Measurements from ENCODE around the gene MLN. TPM values are rescaled to one million over a fixed set of nuclear protein-coding genes. Genes with fewer than 3 reads are reported as not detected.

MLN gene
- total and polyA plus RNA-seq, 2 experiments from 2014 or later, result 0.86 to 2.3 TPM

DNA sequence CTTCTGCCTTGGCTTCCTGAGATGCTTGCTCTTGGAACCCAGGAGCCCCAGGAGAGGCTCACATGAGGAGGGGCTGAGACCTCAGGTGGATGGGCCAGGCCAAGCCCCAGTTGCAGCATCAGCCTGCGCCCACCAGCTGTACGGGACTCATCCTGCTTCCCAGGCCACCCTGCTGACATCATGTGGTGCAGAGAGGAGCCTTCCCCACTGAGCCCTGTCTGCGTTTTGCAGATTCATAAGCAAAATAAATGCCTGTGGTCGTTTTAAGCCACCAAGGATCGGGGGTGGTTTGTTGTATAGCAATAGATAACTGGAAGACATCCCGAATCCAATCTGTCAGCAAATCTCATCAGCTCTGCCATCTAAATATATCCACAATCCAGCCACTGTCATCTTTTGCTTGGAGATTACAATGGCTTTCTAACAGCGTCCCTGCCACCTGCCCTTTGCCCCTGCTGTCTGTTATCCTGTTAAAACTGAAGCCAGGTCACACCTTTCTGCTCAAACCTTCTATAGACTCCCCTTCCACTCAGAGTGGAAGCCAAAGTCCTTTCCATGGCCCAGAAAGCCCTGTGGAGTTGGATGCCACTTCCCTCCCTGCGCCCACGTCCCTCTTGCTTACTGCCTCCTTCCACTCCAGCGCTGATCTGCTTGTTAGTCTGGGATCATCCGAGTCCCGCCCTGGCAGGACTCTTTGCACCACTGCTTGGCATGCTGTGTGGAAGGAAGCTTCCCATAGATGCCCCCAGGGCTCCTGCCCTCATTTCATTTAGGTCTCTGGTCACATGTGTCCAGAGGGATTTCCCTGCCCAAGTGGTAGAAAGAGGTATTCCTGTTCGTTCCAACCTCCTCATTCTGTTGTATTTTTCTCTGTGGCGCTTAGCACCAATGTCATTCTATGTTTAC is 24.0 kb upstream of the MLN start:
- H3K4me3 ChIP-seq, result no peak overlapping the region
- no peak for DNase-seq (ENCODE audit: low spot score)
- 55% methylated on average over 14 of the region's 14 CpGs for WGBS (ENCODE audit: low lambda C conversion rate, missing lambda C conversion rate)

DNA sequence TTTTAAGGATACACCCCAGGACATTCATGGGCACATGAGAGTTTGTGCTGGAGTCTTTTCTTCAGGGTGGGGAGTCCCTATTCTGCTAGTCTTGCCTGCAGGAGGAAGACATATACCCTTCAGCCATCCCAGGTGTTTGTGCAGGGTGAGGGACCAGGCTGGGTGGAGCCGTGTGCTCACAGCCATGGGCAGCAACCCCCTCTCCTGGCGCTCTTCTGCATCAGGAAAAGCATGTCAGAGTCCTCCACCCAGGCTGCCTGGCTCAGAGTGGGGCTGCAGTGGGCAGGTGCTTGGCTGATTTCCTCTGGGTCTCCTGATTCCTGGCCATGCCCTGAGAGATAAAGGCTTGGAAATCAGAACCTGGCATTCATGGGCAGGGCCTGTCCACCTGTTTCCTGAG is 22.7 kb upstream of the MLN start:
- Histone ChIP-seq H3K4me2 (no peak overlapping the region), H2AFZ (no peak overlapping the region), H3K27me3 (no peaks in the 10 kb centered on the region), H4K20me1 (ENCODE audit: insufficient read depth, poor library complexity, severe bottlenecking) (no peaks in the 10 kb centered on the region), H3K9me2 (replicated peaks; ENCODE audit: insufficient read depth) (no peaks in the 10 kb centered on the region), H3K27ac (no peak overlapping the region), H3K4me1 (ENCODE audit: insufficient read depth) (peaks cover 23% of the 10 kb centered on the region), H3K4me3 (no peak overlapping the region), H3K36me3 (replicated peaks; ENCODE audit: insufficient read depth, low read depth) (no peaks in the 10 kb centered on the region), H3K79me2 (no peaks in the 10 kb centered on the region), H3K9me3 (ENCODE audit: low read depth) (no peaks in the 10 kb centered on the region)
- no peak for DNase-seq (ENCODE audit: low spot score)
- 60% methylated on average over 2 of the region's 2 CpGs for WGBS (ENCODE audit: low lambda C conversion rate, missing lambda C conversion rate)
- TF ChIP-seq EZH2phosphoT487 (IDR thresholded peaks at IDR 0.05; ENCODE audit: low read depth, severe bottlenecking, unreplicated experiment), result no peak
- TF ChIP-seq EZH2 (IDR thresholded peaks at IDR 0.05; ENCODE audit: borderline replicate concordance), result no peak
- TF ChIP-seq, protein P1, sequence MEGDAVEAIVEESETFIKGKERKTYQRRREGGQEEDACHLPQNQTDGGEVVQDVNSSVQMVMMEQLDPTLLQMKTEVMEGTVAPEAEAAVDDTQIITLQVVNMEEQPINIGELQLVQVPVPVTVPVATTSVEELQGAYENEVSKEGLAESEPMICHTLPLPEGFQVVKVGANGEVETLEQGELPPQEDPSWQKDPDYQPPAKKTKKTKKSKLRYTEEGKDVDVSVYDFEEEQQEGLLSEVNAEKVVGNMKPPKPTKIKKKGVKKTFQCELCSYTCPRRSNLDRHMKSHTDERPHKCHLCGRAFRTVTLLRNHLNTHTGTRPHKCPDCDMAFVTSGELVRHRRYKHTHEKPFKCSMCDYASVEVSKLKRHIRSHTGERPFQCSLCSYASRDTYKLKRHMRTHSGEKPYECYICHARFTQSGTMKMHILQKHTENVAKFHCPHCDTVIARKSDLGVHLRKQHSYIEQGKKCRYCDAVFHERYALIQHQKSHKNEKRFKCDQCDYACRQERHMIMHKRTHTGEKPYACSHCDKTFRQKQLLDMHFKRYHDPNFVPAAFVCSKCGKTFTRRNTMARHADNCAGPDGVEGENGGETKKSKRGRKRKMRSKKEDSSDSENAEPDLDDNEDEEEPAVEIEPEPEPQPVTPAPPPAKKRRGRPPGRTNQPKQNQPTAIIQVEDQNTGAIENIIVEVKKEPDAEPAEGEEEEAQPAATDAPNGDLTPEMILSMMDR (IDR thresholded peaks at IDR 0.05; ENCODE audit: poor library complexity), result no peak

More for the DNA sequence above, 24.0 kb upstream of the MLN start:
- Histone ChIP-seq H3K27me3 (no peaks in the 10 kb centered on the region), H3K4me1 (ENCODE audit: insufficient read depth) (peaks cover 23% of the 10 kb centered on the region), H3K27ac (peak overlapping the region; percentile 75), H3K4me2 (peak overlapping the region; percentile 40), H2AFZ (no peak overlapping the region), H3K79me2 (no peaks in the 10 kb centered on the region), H3K36me3 (replicated peaks; ENCODE audit: insufficient read depth, low read depth) (no peaks in the 10 kb centered on the region), H3K9me2 (replicated peaks; ENCODE audit: insufficient read depth) (no peaks in the 10 kb centered on the region), H4K20me1 (ENCODE audit: insufficient read depth, poor library complexity, severe bottlenecking) (no peaks in the 10 kb centered on the region), H3K9me3 (ENCODE audit: low read depth) (no peaks in the 10 kb centered on the region)
- TF ChIP-seq EZH2phosphoT487 (IDR thresholded peaks at IDR 0.05; ENCODE audit: low read depth, severe bottlenecking, unreplicated experiment), result no peak
- TF ChIP-seq, protein P1 (IDR thresholded peaks at IDR 0.05; ENCODE audit: poor library complexity), result no peak
- no peak for TF ChIP-seq EZH2 (IDR thresholded peaks at IDR 0.05; ENCODE audit: borderline replicate concordance)

DNA sequence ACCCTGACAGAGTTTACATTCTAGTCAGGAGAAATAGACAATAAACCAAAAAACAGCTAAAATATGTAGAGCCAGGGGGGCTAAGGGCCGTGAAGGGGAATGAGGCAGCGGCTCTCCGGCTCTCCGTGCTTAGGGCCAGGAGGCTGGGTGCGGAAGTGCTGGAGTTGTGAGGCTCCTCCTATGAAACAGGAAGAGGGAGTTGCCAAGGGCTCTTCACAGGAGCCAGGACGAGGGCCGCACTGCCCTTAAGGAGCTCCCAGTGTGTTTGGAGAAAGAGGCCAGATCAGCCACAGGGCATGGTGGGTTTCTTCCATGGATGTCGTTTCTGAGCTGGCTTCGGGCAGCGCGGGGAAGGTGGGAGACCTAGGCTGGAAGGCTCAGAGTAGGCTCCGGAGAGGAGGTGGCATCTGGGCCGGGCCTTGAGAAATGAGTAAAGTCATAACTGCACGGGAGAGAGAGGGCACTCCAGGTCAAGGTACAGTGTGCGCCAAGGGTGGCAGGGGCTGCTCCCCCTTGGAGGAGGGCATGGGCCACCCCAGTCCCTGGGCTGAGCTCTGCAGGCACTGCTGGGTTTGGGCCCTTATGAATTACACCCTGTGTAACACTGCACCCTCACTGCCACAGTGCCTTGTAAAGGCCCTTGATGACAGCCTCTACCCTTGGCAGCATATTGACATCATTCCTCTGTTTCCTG is 20.8 kb upstream of the MLN start:
- TF ChIP-seq EZH2 (IDR thresholded peaks at IDR 0.05; ENCODE audit: borderline replicate concordance) (no peak), EZH2phosphoT487 (IDR thresholded peaks at IDR 0.05; ENCODE audit: low read depth, severe bottlenecking, unreplicated experiment) (no peak)
- TF ChIP-seq, protein P1 (IDR thresholded peaks at IDR 0.05; ENCODE audit: poor library complexity), result no peak
- no peak overlapping the region for H3K4me2 ChIP-seq
- H3K4me1 ChIP-seq (ENCODE audit: insufficient read depth), result peaks cover 23% of the 10 kb centered on the region
- no peak overlapping the region for H3K4me3 ChIP-seq
- no peaks in the 10 kb centered on the region for H3K9me2 ChIP-seq (replicated peaks; ENCODE audit: insufficient read depth)
- WGBS (ENCODE audit: low lambda C conversion rate, missing lambda C conversion rate), result 74% methylated on average over 15 of the region's 15 CpGs
- H3K9me3 ChIP-seq (ENCODE audit: low read depth), result no peaks in the 10 kb centered on the region
- no peaks in the 10 kb centered on the region for H3K27me3 ChIP-seq
- no peak overlapping the region for H3K27ac ChIP-seq
- no peaks in the 10 kb centered on the region for H4K20me1 ChIP-seq (ENCODE audit: insufficient read depth, poor library complexity, severe bottlenecking)
- no peak for DNase-seq (ENCODE audit: low spot score)
- H2AFZ ChIP-seq, result no peak overlapping the region
- H3K79me2 ChIP-seq, result no peaks in the 10 kb centered on the region
- no peaks in the 10 kb centered on the region for H3K36me3 ChIP-seq (replicated peaks; ENCODE audit: insufficient read depth, low read depth)
